OCI-LY7 (cell line): ENCODE data around the gene CASK. TPM values are rescaled to one million over a fixed set of nuclear protein-coding genes. Genes with fewer than 3 reads are reported as not detected.
A peak's percentile ranks its signal among the peaks of the same experiment; 100 is the strongest.

Experiments used
- Bru-seq: library from RNA; stranded (reverse); fragments of 400-500 nt; gene quantifications from one replicate; lab custom pipeline; 2021; lab: Mats Ljungman, UMichigan
- BruChase-seq, 2 experiments: library from RNA; stranded (reverse); fragments of 400-500 nt; gene quantifications; one replicate each; lab custom pipeline; 2021; lab: Mats Ljungman, UMichigan
- BruUV-seq: library from RNA; stranded (reverse); fragments of 400-500 nt; replicated peaks from 2 replicates; lab custom pipeline; 2021; lab: Mats Ljungman, UMichigan
- CTCF ChIA-PET: fragments of 300-600 bp; sonication (Branson Sonifier 250); formaldehyde crosslinking; loops from one replicate; lab custom pipeline; 2022; ENCODE audit warnings: antibody characterized with exemption; ENCODE audit not compliant: unreplicated experiment; lab: Charles Lee
- POLR2A ChIA-PET: fragments of 300-600 bp; sonication (Branson Sonifier 250); formaldehyde crosslinking; loops from one replicate; lab custom pipeline; 2022; ENCODE audit warnings: antibody characterized with exemption; lab: Charles Lee
- DNase-seq: peaks from one replicate; pipeline ENCODE4 v3.0.0-alpha.2; 2015; ENCODE audit warnings: low spot score
- H2AFZ ChIP-seq: fragments of 200-600 bp; sonication (generic), shearing (Covaris generic); 2 replicates; pipeline ENCODE4 v1.6.1; 2014; ENCODE audit warnings: mild to moderate bottlenecking, antibody characterized with exemption, low read length, moderate library complexity
- H3K27ac ChIP-seq: fragments of 200-600 bp; sonication (generic); 2 replicates; pipeline ENCODE4 v1.5.1; 2014; ENCODE audit warnings: mixed run types, low read depth, mild to moderate bottlenecking, moderate library complexity, low read length, inconsistent platforms; ENCODE audit not compliant: poor library complexity, severe bottlenecking
- H3K36me3 ChIP-seq: fragments of 200-600 bp; sonication (generic); 2 replicates; pipeline ENCODE4 v1.6.1; 2014; ENCODE audit warnings: mild to moderate bottlenecking, antibody characterized with exemption, low read length, moderate library complexity, mixed read lengths; ENCODE audit not compliant: insufficient read depth
- H3K4me1 ChIP-seq: fragments of 200-600 bp; sonication (generic); 2 replicates; pipeline ENCODE4 v1.5.1; 2014; ENCODE audit warnings: mild to moderate bottlenecking, low read length; ENCODE audit not compliant: insufficient read depth, poor library complexity, severe bottlenecking
- H3K4me2 ChIP-seq: fragments of 200-600 bp; sonication (generic); 2 replicates; pipeline ENCODE4 v1.6.1; 2014; ENCODE audit warnings: mild to moderate bottlenecking, low read length
- H3K4me3 ChIP-seq: fragments of 200-600 bp; sonication (generic); 2 replicates; pipeline ENCODE4 v1.5.1; 2014; ENCODE audit warnings: mild to moderate bottlenecking, low read depth, low read length; ENCODE audit not compliant: poor library complexity, severe bottlenecking
- H3K79me2 ChIP-seq: fragments of 200-600 bp; sonication (generic); 2 replicates; pipeline ENCODE4 v1.6.1; 2016; ENCODE audit warnings: low read depth, mild to moderate bottlenecking, low read length, moderate library complexity, mixed read lengths; ENCODE audit not compliant: insufficient read depth
- H3K9me2 ChIP-seq: fragments of 200-600 bp; sonication (generic); 2 replicates; pipeline ENCODE4 v1.6.1; 2016; ENCODE audit warnings: mild to moderate bottlenecking, low read length, mixed read lengths; ENCODE audit not compliant: insufficient read depth
- H3K9me3 ChIP-seq: fragments of 200-600 bp; sonication (generic); 2 replicates; pipeline ENCODE4 v1.6.1; 2014; ENCODE audit warnings: mild to moderate bottlenecking, mixed run types, low read length, mixed read lengths
- H4K20me1 ChIP-seq: fragments of 200-600 bp; sonication (generic); 2 replicates; pipeline ENCODE4 v1.6.1; 2014; ENCODE audit warnings: mild to moderate bottlenecking, antibody characterized with exemption, low read length, moderate library complexity, mixed read lengths; ENCODE audit not compliant: insufficient read depth
- EZH2phosphoT487 ChIP-seq: fragments of 200-600 bp; sonication (generic); IDR thresholded peaks from 2 replicates; pipeline ENCODE4 v1.6.1; 2018; ENCODE audit warnings: low read depth, borderline replicate concordance, mild to moderate bottlenecking, mixed run types, antibody characterized with exemption, low read length, moderate library complexity, mixed read lengths
- intact Hi-C: fragments of 100-400 bp; cut with micrococcal nuclease; formaldehyde crosslinking; loops from one replicate; pipeline ENCODE4 v1.10.0; 2022; ENCODE audit not compliant: unreplicated experiment
- long read RNA-seq: library from polyadenylated mRNA; stranded (forward); transcript quantifications from one replicate; pipeline ENCODE4 v2.0.0, GENCODE V29; 2022
- total RNA-seq, 2 experiments: library from RNA; depleted of rRNA in 1 of 2; stranded (reverse); fragments of >200 nt in 1 of 2; shearing (Covaris generic) in 1 of 2; gene quantifications; 2 replicates each; pipeline ENCODE4 v1.2.3, GENCODE V29; 2014 to 2022
- TF ChIP-seq, protein P1 (sequence below): fragments of 200-600 bp; sonication (generic); conservative IDR thresholded peaks from 2 replicates; pipeline ENCODE4 v1.5.1; 2014; ENCODE audit warnings: mild to moderate bottlenecking, antibody characterized with exemption, low read length, moderate library complexity, mixed read lengths

Gene CASK, protein sequence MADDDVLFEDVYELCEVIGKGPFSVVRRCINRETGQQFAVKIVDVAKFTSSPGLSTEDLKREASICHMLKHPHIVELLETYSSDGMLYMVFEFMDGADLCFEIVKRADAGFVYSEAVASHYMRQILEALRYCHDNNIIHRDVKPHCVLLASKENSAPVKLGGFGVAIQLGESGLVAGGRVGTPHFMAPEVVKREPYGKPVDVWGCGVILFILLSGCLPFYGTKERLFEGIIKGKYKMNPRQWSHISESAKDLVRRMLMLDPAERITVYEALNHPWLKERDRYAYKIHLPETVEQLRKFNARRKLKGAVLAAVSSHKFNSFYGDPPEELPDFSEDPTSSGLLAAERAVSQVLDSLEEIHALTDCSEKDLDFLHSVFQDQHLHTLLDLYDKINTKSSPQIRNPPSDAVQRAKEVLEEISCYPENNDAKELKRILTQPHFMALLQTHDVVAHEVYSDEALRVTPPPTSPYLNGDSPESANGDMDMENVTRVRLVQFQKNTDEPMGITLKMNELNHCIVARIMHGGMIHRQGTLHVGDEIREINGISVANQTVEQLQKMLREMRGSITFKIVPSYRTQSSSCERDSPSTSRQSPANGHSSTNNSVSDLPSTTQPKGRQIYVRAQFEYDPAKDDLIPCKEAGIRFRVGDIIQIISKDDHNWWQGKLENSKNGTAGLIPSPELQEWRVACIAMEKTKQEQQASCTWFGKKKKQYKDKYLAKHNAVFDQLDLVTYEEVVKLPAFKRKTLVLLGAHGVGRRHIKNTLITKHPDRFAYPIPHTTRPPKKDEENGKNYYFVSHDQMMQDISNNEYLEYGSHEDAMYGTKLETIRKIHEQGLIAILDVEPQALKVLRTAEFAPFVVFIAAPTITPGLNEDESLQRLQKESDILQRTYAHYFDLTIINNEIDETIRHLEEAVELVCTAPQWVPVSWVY
- total RNA-seq (2014; rRNA removed; shearing (Covaris generic)) (18.6 and 27.9 TPM in 2 replicates), total RNA-seq (2022) (29.4 and 30.2 TPM in 2 replicates), Bru-seq, nascent RNA (percentile 69 among the genes with signal in this experiment), BruChase-seq, experiment 1, labeled RNA remaining after a 6-hour chase (percentile 54 among the genes with signal in this experiment), BruChase-seq, experiment 2, labeled RNA remaining after a 2-hour chase (percentile 56 among the genes with signal in this experiment)
- long read RNA-seq, full-length matches to known transcripts, result 26 of 49 reads
- long read RNA-seq, partial matches to known transcripts, result 7 of 49 reads
- long read RNA-seq, other reads (novel, unspliced or antisense), result 16 of 49 reads

DNA sequence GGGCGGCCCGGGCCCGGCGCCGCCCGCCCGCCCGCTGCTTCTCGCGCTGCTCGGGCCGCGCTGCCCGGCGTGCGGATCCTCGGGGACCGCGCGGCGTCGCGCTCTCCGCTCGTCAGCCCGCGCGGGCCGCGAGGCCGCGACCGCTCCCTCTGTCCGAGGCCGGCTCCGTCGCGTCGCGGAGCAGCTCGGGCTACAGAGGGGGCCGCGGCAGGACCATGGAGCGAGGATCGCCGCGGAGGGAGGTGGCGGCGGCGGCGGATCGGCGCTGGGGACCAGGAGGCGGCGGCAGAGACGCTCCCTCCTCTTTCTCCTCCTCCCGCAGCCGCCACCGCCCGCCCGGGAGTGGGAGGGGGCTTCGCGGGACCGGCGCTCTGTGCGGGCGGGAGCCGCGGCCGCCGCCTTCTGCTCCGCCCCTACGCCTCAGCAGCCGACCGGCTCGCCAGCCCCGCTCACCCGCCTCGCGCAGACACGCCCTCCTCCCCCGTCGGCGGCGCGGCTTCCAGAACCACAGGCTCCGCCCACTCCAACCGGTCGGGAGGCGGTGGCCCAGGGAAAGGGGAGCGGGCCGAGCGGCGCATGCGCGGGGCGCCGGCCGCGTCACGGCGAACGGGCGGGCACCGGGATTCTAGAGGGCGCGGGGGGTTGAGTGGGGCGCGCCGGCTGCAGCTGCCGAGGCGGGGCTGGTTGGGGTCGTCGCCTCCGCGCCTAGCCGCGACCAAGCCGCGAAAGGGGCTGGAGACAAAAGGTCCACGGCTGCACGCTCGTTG lies at the start of gene CASK:
Gene CASK (minus strand): TSS at position 344 of the 767 bp plus-strand sequence. CDS start 566 bp downstream, outside the sequence.
- Histone ChIP-seq H3K4me3 (peak within 1 kb of the TSS; percentile 84), H3K9me3 (no peaks in the 10 kb centered on the region), H3K27ac (peak within 1 kb of the TSS; percentile 57), H4K20me1 (no peaks in the 10 kb centered on the region), H3K79me2 (peaks cover 44% of the 10 kb centered on the region), H3K9me2 (no peaks in the 10 kb centered on the region), H3K4me2 (peak within 1 kb of the TSS; percentile 84), H3K4me1 (peaks cover 19% of the 10 kb centered on the region), H3K36me3 (no peaks in the 10 kb centered on the region), H2AFZ (peak within 1 kb of the TSS; percentile 90; the same call in 1 of the 2 replicates)
- BruUV-seq, result no TSS peak
- peak; percentile 90 for DNase-seq
- TF ChIP-seq, protein P1, sequence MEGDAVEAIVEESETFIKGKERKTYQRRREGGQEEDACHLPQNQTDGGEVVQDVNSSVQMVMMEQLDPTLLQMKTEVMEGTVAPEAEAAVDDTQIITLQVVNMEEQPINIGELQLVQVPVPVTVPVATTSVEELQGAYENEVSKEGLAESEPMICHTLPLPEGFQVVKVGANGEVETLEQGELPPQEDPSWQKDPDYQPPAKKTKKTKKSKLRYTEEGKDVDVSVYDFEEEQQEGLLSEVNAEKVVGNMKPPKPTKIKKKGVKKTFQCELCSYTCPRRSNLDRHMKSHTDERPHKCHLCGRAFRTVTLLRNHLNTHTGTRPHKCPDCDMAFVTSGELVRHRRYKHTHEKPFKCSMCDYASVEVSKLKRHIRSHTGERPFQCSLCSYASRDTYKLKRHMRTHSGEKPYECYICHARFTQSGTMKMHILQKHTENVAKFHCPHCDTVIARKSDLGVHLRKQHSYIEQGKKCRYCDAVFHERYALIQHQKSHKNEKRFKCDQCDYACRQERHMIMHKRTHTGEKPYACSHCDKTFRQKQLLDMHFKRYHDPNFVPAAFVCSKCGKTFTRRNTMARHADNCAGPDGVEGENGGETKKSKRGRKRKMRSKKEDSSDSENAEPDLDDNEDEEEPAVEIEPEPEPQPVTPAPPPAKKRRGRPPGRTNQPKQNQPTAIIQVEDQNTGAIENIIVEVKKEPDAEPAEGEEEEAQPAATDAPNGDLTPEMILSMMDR, result no peak
- TF ChIP-seq EZH2phosphoT487, result no peak
- POLR2A ChIA-PET, result no interaction called here
- intact Hi-C loops, result loop anchor here (5.0 kb wide), 2 partner anchors 126 to 1019 kb away; no protein-coding TSS in a partner anchor
- CTCF ChIA-PET, result no interaction called here

DNA sequence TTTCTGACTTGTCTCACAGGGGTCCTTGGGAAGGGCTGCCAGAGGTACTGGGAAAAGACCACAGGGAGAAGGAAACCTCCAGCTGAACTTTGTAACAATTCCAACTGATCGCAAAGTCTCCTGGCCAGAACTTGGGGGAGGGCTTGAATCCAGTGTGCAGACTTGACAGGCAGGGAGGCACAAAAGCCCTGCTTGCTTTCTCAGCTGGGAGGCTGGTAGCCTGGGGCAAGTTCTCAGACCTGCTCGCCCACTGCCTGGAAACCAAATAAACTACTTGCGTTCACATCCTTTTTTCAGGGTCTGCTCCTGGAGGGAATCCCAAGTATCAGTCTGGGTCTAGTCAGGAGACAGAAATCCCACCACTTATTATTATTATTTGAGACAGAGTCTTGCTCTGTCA lies 48.0 kb upstream of the CASK start:
- Histone ChIP-seq H3K9me3 (no peaks in the 10 kb centered on the region), H2AFZ (no peak overlapping the region), H3K27ac (no peak overlapping the region), H3K36me3 (no peaks in the 10 kb centered on the region), H3K4me2 (no peak overlapping the region), H3K4me3 (no peak overlapping the region), H3K9me2 (no peaks in the 10 kb centered on the region), H4K20me1 (no peaks in the 10 kb centered on the region), H3K4me1 (no peaks in the 10 kb centered on the region), H3K79me2 (no peaks in the 10 kb centered on the region)
- intact Hi-C loops, result no loop called here
- ChIA-PET CTCF (no interaction called here), POLR2A (no interaction called here)
- no peak for DNase-seq
- no TSS peak for BruUV-seq
- TF ChIP-seq EZH2phosphoT487, result no peak
- TF ChIP-seq, protein P1, result no peak
